ENCODE data around the gene CCSER2.
A peak's percentile ranks its signal among the peaks of the same experiment; 100 is the strongest.
"Not testable (repeated sequence)": the region's sequence is repeated elsewhere in the genome, so short reads cannot be mapped to it uniquely, and the experiment has no call there.

CCSER2 gene

GRCh38 chr10:84328418-84329195, at the start of gene CCSER2:
Gene CCSER2 (plus strand): TSS chr10:84328589. CDS start chr10:84371053, 42,464 bp downstream.
- Histone ChIP-seq H3K4me3 (ENCODE audit: low read depth, low read length) (peak within 1 kb of the TSS; percentile 77), H3K27ac (peak within 1 kb of the TSS; percentile 92), H3K36me3 (no peaks in the 10 kb centered on the region), H3K27me3 (ENCODE audit: insufficient read depth, low read depth, severe bottlenecking) (no peaks in the 10 kb centered on the region), H3K9me3 (ENCODE audit: severe bottlenecking) (no peaks in the 10 kb centered on the region)
- DNase-seq, result peak; percentile 96
- TF ChIP-seq CTCF (IDR thresholded peaks at IDR 0.05; ENCODE audit: low read depth, low read length), result peak; percentile 9; the same call in 1 of the 2 replicates

GRCh38 chr10:84279876-84280475, 48.4 kb upstream of the CCSER2 start:
- DNase-seq; H3K36me3 ChIP-seq; H3K27me3 ChIP-seq (ENCODE audit: insufficient read depth, low read depth, severe bottlenecking); H3K27ac ChIP-seq; H3K4me3 ChIP-seq (ENCODE audit: low read depth, low read length); H3K9me3 ChIP-seq (ENCODE audit: severe bottlenecking): not testable (repeated sequence)

- H3K27me3 ChIP-seq (ENCODE audit: insufficient read depth, low read depth, severe bottlenecking), result no peaks in the 10 kb centered on the region
- DNase-seq, result no peak
- H3K36me3 ChIP-seq, result no peaks in the 10 kb centered on the region
These were observed 41.7 kb upstream of the CCSER2 start for GRCh38 chr10:84286695-84287094.

GRCh38 chr10:84288151-84288550, 40.2 kb upstream of the CCSER2 start:
- H3K36me3 ChIP-seq, result no peaks in the 10 kb centered on the region
- no peak overlapping the region for H3K4me3 ChIP-seq (ENCODE audit: low read depth, low read length)
- no peak overlapping the region for H3K27ac ChIP-seq
- H3K27me3 ChIP-seq (ENCODE audit: insufficient read depth, low read depth, severe bottlenecking), result no peaks in the 10 kb centered on the region
- H3K9me3 ChIP-seq (ENCODE audit: severe bottlenecking), result no peaks in the 10 kb centered on the region
- TF ChIP-seq CTCF (IDR thresholded peaks at IDR 0.05; ENCODE audit: low read depth, low read length), result no peak
- no peak for DNase-seq

More at GRCh38 chr10:84286695-84287094, 41.7 kb upstream of the CCSER2 start:
- no peak overlapping the region for H3K27ac ChIP-seq
- H3K9me3 ChIP-seq (ENCODE audit: severe bottlenecking), result no peaks in the 10 kb centered on the region
- no peak overlapping the region for H3K4me3 ChIP-seq (ENCODE audit: low read depth, low read length)
- no peak for TF ChIP-seq CTCF (IDR thresholded peaks at IDR 0.05; ENCODE audit: low read depth, low read length)

- Histone ChIP-seq H3K36me3 (no peaks in the 10 kb centered on the region), H3K9me3 (ENCODE audit: severe bottlenecking) (no peaks in the 10 kb centered on the region), H3K27ac (no peak overlapping the region), H3K4me3 (ENCODE audit: low read depth, low read length) (no peak overlapping the region), H3K27me3 (ENCODE audit: insufficient read depth, low read depth, severe bottlenecking) (no peaks in the 10 kb centered on the region)
- no peak for TF ChIP-seq CTCF (IDR thresholded peaks at IDR 0.05; ENCODE audit: low read depth, low read length)
- no peak for DNase-seq
These were observed 38.7 kb upstream of the CCSER2 start for GRCh38 chr10:84289521-84290200.

GRCh38 chr10:84290235-84290634, 38.2 kb upstream of the CCSER2 start:
- no peak overlapping the region for H3K27ac ChIP-seq
- DNase-seq, result no peak
- TF ChIP-seq CTCF (IDR thresholded peaks at IDR 0.05; ENCODE audit: low read depth, low read length), result no peak

More at GRCh38 chr10:84290235-84290634, 38.2 kb upstream of the CCSER2 start:
- H3K9me3 ChIP-seq (ENCODE audit: severe bottlenecking), result no peaks in the 10 kb centered on the region
- H3K27me3 ChIP-seq (ENCODE audit: insufficient read depth, low read depth, severe bottlenecking), result no peaks in the 10 kb centered on the region
- H3K4me3 ChIP-seq (ENCODE audit: low read depth, low read length), result no peak overlapping the region
- H3K36me3 ChIP-seq, result no peaks in the 10 kb centered on the region

Data from WERI-Rb-1 (cell line).